Measurements from ENCODE around the gene ZNF608.

ZNF608 gene

DNA sequence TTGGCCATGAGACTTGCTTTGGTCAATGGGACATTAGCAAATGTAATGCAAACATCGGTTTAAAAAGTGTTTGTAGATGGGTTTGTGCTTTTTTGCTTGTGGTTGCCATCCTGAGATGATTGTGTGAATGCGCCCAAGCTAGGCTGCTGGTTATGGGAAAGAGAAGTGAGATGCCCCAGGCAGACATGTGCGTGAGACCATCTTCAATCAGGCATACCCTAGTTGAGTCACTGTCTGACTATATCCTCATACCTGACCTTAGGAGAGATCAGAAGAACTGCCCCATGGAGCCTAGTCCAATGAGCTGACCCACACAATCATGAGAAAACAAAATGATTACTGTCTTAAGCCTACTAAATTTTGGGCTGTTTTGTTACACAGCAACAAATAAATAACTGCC lies 36.8 kb upstream of the ZNF608 start:
- H3K27ac ChIP-seq: no peak overlapping the region
- TF ChIP-seq, protein P1, sequence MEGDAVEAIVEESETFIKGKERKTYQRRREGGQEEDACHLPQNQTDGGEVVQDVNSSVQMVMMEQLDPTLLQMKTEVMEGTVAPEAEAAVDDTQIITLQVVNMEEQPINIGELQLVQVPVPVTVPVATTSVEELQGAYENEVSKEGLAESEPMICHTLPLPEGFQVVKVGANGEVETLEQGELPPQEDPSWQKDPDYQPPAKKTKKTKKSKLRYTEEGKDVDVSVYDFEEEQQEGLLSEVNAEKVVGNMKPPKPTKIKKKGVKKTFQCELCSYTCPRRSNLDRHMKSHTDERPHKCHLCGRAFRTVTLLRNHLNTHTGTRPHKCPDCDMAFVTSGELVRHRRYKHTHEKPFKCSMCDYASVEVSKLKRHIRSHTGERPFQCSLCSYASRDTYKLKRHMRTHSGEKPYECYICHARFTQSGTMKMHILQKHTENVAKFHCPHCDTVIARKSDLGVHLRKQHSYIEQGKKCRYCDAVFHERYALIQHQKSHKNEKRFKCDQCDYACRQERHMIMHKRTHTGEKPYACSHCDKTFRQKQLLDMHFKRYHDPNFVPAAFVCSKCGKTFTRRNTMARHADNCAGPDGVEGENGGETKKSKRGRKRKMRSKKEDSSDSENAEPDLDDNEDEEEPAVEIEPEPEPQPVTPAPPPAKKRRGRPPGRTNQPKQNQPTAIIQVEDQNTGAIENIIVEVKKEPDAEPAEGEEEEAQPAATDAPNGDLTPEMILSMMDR (conservative IDR thresholded peaks at IDR 0.05): no peak
- no peak for TF ChIP-seq ZFX (IDR thresholded peaks at IDR 0.05)

- TF ChIP-seq ZFX (IDR thresholded peaks at IDR 0.05): no peak
- TF ChIP-seq, protein P1 (conservative IDR thresholded peaks at IDR 0.05): no peak
- no peak overlapping the region for H3K27ac ChIP-seq
Measured at GRCh38 chr5:124782262-124782661, 35.8 kb upstream of the ZNF608 start.

DNA sequence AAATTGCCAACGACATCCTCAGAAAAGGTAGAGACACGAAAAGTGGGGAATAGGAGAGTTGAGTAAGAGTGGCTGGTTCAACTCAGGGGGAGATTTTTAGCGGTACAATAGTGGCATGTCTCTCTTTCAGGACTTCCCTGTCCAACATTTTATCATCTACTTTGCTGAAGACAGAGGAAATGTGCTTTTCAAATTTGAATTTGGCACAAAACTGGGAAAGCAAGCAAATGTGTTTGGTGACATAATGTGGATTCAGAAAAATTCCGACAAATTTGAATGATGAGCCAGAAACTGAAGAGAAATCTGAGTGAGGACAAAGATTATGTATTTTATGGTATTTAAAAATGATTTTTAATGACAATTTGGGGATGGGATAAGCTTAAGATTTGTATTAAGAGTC lies 33.6 kb upstream of the ZNF608 start:
- TF ChIP-seq, protein P1 (conservative IDR thresholded peaks at IDR 0.05): no peak
- TF ChIP-seq ZFX (IDR thresholded peaks at IDR 0.05): no peak
- H3K27ac ChIP-seq: no peak overlapping the region

DNA sequence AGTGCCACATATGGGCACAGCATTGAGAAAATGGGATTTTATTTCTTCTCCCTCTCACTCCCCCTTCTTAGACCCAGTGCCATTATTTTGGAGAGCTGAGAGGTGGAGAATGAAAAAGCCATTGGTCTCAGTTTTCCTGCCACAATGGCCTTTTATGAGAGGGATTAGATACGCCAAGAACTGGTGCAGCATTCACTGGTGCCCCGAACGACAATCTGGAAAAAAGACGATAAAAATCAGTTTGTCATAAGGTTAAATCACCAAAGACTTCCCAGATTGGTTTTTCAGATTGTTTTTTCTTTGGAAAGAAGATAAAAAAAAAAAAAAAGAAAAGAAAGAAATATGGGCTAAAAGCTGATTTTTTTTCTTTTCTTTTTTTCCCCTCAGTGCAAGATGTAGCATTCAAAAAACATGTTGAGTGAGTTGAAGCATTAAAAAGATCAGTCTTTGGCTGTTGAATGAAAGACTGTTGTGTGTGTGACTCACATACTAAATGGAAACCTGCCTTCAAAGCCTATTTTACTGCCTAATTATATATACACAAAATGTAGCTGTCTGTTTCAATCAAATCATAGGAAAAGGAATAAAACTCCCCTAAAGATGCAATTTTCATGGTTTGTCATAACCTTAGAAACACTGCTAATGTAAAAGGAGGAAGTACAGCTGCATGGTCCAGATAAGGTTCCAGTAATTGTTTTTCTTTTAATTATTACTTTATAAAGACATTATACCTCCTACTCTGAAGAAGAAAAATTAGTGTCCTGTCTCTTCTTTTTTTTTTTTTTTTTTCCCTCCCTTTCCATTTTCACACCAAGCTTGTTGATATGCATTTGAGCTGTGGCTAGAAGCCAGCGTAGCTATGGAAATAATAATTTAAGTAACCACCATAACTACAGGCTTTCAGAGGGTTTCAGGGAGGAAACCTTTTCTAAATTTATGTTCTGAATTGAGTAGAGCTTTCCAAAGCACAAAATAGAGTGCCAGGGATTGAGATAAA lies 27.2 kb upstream of the ZNF608 start:
- H3K27ac ChIP-seq: no peak overlapping the region
- TF ChIP-seq, protein P1 (conservative IDR thresholded peaks at IDR 0.05): no peak
- TF ChIP-seq ZFX (IDR thresholded peaks at IDR 0.05): no peak

- H3K27ac ChIP-seq: no peak overlapping the region
- no peak for TF ChIP-seq ZFX (IDR thresholded peaks at IDR 0.05)
- TF ChIP-seq, protein P1 (conservative IDR thresholded peaks at IDR 0.05): no peak
Measured at GRCh38 chr5:124772457-124773200, 26.2 kb upstream of the ZNF608 start.

GRCh38 chr5:124771761-124772160 lies 25.3 kb upstream of the ZNF608 start:
- no peak for TF ChIP-seq ZFX (IDR thresholded peaks at IDR 0.05)
- TF ChIP-seq, protein P1 (conservative IDR thresholded peaks at IDR 0.05): no peak
- no peak overlapping the region for H3K27ac ChIP-seq

Measured in C4-2B (cell line).